Activated naive CD4-positive, alpha-beta T cell treated with anti-CD3 and anti-CD28 coated beads, Interleukin-2, amount 10 ng/mL, durations not matched to agents 7 days and 5 days (primary cell): ENCODE measurements around the gene MMAB.

Experiments
- CTCF ChIA-PET: fragments of 350-600 bp; sonication (Branson Sonifier 250); formaldehyde crosslinking; loops from one replicate; lab custom pipeline; 2021; ENCODE audit warnings: antibody characterized with exemption; lab: Charles Lee
- DNase-seq: peaks from one replicate; pipeline ENCODE4 v3.0.0-alpha.2; 2020
- H3K27ac Mint-ChIP-seq: one replicate; pipeline ENCODE4 v1.8.0; 2021; ENCODE audit warnings: mild to moderate bottlenecking, moderate library complexity, mixed read lengths
- H3K27me3 Mint-ChIP-seq: one replicate; pipeline ENCODE4 v1.8.0; 2021; ENCODE audit warnings: mild to moderate bottlenecking, mixed read lengths
- H3K36me3 Mint-ChIP-seq: one replicate; pipeline ENCODE4 v1.8.0; 2021; ENCODE audit warnings: mixed read lengths
- H3K4me1 Mint-ChIP-seq: one replicate; pipeline ENCODE4 v1.8.0; 2021; ENCODE audit warnings: mixed read lengths
- H3K4me3 Mint-ChIP-seq: one replicate; pipeline ENCODE4 v1.8.0; 2021; ENCODE audit warnings: mild to moderate bottlenecking, moderate library complexity, mixed read lengths
- H3K9me3 Mint-ChIP-seq: one replicate; pipeline ENCODE4 v1.8.0; 2021; ENCODE audit warnings: mixed read lengths

MMAB gene

DNA sequence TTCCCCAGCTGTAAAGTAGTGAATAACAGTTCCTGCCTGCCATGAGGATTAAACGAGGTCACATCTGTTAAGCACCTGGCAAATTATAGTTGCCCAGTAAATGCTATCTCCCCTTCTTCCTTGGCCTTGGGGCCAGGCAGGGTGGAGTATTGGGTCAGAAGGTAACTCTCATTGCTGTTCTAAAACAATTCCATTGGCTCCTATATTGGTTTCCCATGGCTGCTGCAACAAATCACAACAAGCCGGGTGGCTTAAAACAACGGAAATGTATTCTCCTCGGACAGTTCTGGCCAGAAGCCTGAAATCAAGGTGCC, 31.9 kb downstream of the MMAB start:
- no peak overlapping the region for H3K27ac Mint-ChIP-seq
- no peaks in the 10 kb centered on the region for H3K9me3 Mint-ChIP-seq
- no peak for DNase-seq
- CTCF ChIA-PET, result no interaction called here
- H3K4me1 Mint-ChIP-seq, result peaks cover 16% of the 10 kb centered on the region
- H3K4me3 Mint-ChIP-seq, result no peak overlapping the region
- no peaks in the 10 kb centered on the region for H3K36me3 Mint-ChIP-seq
- H3K27me3 Mint-ChIP-seq, result peaks cover 13% of the 10 kb centered on the region

DNA sequence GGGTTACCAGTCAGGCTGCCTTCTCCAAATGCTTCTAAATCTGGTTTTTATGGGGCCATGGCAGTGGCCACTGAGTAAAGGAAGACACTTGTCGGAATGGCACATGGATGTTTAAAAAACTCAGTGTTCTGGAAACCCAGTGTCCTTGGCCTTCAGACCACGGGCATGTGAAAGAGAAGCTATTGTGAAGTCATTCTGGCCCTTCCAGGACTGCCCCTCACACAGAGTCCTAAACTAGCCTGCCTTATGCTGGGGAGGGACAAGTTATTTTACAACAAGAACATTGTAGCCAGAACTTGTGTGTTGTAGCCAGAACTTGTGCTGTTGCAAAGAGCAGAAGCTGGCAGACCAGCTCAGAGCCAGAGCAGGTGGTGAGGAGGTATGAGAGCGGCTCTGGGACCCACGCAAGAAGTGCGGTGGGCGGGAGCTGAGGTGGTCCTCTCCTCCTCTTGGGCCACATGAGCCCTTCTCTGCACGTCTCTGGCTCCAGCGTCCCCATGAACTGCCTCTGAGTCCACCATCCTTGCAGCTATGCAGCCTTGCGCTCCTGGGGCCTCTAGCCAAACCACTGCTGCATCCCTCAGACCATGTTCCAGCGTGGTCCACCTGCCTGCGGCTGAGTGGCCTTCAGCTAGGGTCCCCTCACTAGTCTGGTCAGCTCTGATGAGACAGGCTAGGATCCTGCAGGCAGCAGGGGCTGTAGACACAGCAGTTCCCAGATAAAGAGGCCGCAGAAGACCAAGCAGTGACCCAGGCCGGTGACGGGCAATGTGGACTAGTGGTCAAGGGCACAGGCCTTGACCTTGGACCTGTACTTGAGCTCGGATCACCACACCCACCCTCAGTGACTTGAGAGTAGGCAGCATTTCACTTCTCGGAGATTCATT, 32.5 kb downstream of the MMAB start:
- Mint-ChIP-seq H3K4me1 (peaks cover 14% of the 10 kb centered on the region), H3K36me3 (no peaks in the 10 kb centered on the region), H3K27ac (no peak overlapping the region), H3K9me3 (no peaks in the 10 kb centered on the region), H3K4me3 (no peak overlapping the region), H3K27me3 (peaks cover 7% of the 10 kb centered on the region)
- no peak for DNase-seq
- CTCF ChIA-PET, result no interaction called here

- no peaks in the 10 kb centered on the region for H3K27me3 Mint-ChIP-seq
- H3K4me1 Mint-ChIP-seq, result peaks cover 2% of the 10 kb centered on the region
- no peaks in the 10 kb centered on the region for H3K36me3 Mint-ChIP-seq
- no peaks in the 10 kb centered on the region for H3K9me3 Mint-ChIP-seq
- no peak for DNase-seq
- H3K4me3 Mint-ChIP-seq, result no peak overlapping the region
- H3K27ac Mint-ChIP-seq, result no peak overlapping the region
- CTCF ChIA-PET, result interaction anchor here (1.2 to 3.8 kb wide), 2 partner anchors 10 to 21 kb away, joined by 3 to 13 read pairs; no protein-coding TSS in a partner anchor
These were observed 33.8 kb downstream of the MMAB start for GRCh38 chr12:109539508-109539907.

DNA sequence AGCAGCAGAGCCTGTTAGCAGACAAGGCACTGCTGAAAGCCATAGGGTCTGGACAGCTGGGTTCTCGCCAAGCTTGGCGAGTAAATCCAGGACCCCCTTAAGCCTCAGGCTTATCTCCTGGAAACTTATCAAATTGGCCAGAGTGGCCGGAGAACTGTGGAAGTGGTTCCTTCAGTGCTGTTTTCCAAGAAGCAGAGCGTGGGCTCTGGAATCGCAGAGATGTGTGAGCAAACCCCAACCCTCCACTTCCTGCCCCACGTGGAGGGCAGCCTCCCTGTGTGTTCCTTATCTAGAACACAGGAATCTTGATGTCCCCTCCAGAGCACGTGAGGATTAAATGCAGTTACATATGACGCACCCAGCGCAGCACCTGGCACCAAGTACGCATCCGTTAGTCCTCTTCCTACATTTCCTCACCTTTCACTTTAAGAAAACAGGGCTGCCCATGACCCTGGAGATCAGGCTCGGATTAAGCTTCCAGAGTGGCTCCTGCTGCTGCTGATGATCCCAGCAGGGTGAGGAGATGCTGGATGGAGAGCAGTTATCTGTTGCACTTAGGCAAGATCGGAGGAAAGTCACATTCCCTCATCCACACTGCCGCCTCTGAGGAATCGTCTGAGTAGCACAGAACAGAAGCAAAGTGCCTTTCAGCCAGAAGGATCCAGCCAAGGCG, 35.0 kb downstream of the MMAB start:
- Mint-ChIP-seq H3K36me3 (no peaks in the 10 kb centered on the region), H3K27ac (no peak overlapping the region), H3K4me1 (no peaks in the 10 kb centered on the region), H3K4me3 (no peak overlapping the region), H3K27me3 (no peaks in the 10 kb centered on the region), H3K9me3 (no peaks in the 10 kb centered on the region)
- CTCF ChIA-PET, result interaction anchor here (2.6 to 3.8 kb wide), 2 partner anchors 14 to 20 kb away, joined by 6 to 13 read pairs; no protein-coding TSS in a partner anchor
- DNase-seq, result no peak

- Mint-ChIP-seq H3K27ac (no peak overlapping the region), H3K27me3 (no peaks in the 10 kb centered on the region), H3K4me1 (no peaks in the 10 kb centered on the region), H3K9me3 (no peaks in the 10 kb centered on the region), H3K36me3 (peaks cover 2% of the 10 kb centered on the region), H3K4me3 (no peak overlapping the region)
- CTCF ChIA-PET, result interaction anchor here (2.6 to 3.8 kb wide), 2 partner anchors 13 to 19 kb away, joined by 6 to 13 read pairs; no protein-coding TSS in a partner anchor
- no peak for DNase-seq
These were observed 36.2 kb downstream of the MMAB start for GRCh38 chr12:109537136-109537535.

- no peaks in the 10 kb centered on the region for H3K27me3 Mint-ChIP-seq
- no peak for DNase-seq
- no peak overlapping the region for H3K27ac Mint-ChIP-seq
- no peaks in the 10 kb centered on the region for H3K9me3 Mint-ChIP-seq
- H3K4me1 Mint-ChIP-seq, result no peaks in the 10 kb centered on the region
- H3K36me3 Mint-ChIP-seq, result peaks cover 3% of the 10 kb centered on the region
- CTCF ChIA-PET, result interaction anchor here (2.6 to 3.8 kb wide), 2 partner anchors 11 to 17 kb away, joined by 6 to 13 read pairs; no protein-coding TSS in a partner anchor
- no peak overlapping the region for H3K4me3 Mint-ChIP-seq
These were observed 37.4 kb downstream of the MMAB start for GRCh38 chr12:109535863-109536250.

- Mint-ChIP-seq H3K4me3 (no peak overlapping the region), H3K27ac (no peak overlapping the region), H3K4me1 (no peaks in the 10 kb centered on the region), H3K9me3 (no peaks in the 10 kb centered on the region), H3K27me3 (no peaks in the 10 kb centered on the region), H3K36me3 (peaks cover 4% of the 10 kb centered on the region)
- CTCF ChIA-PET, result interaction anchor here (0.6 kb wide), 1 partner anchor 306 kb away, joined by 3 read pairs; no protein-coding TSS in a partner anchor
- DNase-seq, result no peak
These were observed 38.0 kb downstream of the MMAB start for GRCh38 chr12:109535231-109535862.

GRCh38 chr12:109534456-109534855, 38.8 kb downstream of the MMAB start:
- Mint-ChIP-seq H3K4me3 (no peak overlapping the region), H3K4me1 (no peaks in the 10 kb centered on the region), H3K27ac (no peak overlapping the region), H3K36me3 (peaks cover 5% of the 10 kb centered on the region), H3K9me3 (no peaks in the 10 kb centered on the region), H3K27me3 (no peaks in the 10 kb centered on the region)
- no peak for DNase-seq
- CTCF ChIA-PET, result no interaction called here

DNA sequence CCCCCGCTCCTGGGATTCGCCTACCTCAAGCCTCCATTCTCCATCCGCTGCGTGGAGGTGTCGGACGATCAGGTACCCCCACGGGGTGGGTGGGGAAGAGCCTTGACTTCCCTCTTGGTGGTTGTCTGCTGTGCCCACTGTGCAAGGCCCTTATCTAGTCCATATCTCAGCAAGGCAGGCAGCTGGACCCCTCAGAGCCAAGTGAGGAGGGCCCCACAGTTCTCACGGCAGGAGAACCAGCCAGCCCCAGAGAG, 39.9 kb downstream of the MMAB start:
- DNase-seq, result no peak
- CTCF ChIA-PET, result no interaction called here
- no peaks in the 10 kb centered on the region for H3K9me3 Mint-ChIP-seq
- no peaks in the 10 kb centered on the region for H3K27me3 Mint-ChIP-seq
- H3K27ac Mint-ChIP-seq, result no peak overlapping the region
- no peaks in the 10 kb centered on the region for H3K4me1 Mint-ChIP-seq
- no peak overlapping the region for H3K4me3 Mint-ChIP-seq
- peaks cover 5% of the 10 kb centered on the region for H3K36me3 Mint-ChIP-seq

DNA sequence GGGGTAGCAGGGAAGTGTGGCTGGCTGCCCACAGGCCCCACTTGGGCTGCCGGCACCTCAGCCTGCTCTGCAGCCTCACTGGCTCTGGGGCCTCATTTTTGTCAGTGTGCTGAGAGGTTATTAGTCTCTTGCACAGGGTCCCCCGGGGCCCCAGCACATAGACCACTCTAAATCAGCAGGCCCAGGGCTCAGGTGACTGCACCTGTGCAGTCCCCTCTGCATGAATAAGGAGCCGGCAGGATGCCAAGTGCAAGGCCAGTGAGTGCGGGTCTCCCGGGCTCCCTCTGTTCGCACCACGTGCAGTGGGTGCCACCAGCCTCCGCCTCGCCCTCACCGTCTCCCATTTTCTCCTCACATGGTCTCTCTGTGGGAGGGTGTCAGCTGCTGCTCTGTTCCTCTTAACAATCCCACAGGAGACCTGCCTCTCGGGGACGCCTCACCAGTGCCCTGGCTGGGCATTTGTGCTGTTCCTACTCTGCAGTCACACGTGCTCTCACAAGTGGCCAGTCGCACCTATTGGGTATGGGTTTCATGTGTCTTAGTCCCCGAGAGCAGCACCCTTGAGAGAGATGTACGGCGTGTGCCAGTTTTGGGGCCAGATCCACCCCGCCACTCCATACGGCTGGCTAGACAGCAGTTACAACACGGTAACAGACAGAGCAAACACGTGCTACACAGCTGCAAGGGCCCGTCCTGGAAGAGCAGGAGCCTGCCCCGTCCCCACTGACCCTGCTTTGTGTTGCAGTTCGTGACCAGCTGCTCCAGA, 40.4 kb downstream of the MMAB start:
- no peaks in the 10 kb centered on the region for H3K27me3 Mint-ChIP-seq
- no peak overlapping the region for H3K27ac Mint-ChIP-seq
- no peak for DNase-seq
- peaks cover 5% of the 10 kb centered on the region for H3K36me3 Mint-ChIP-seq
- no peak overlapping the region for H3K4me3 Mint-ChIP-seq
- CTCF ChIA-PET, result no interaction called here
- H3K9me3 Mint-ChIP-seq, result no peaks in the 10 kb centered on the region
- H3K4me1 Mint-ChIP-seq, result no peaks in the 10 kb centered on the region

DNA sequence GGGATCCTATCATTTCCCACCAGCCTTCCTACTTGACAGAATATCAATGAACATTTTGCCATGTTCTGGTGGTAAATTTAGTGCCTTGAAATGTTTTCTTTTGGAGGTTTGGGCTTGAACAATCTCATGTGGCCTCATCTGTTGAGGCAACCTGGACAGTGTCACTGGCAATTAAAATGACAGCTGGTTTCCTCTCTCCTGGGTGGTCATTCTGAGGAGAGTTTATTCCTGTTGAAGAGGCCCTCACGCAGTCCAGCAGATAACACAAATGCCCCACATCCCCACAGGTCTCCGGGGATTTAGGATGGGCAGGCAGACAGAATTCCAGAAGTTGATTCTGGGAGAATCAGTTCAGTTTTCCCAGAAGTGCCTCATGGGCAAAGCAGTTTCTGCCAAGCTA, 41.9 kb downstream of the MMAB start:
- no peaks in the 10 kb centered on the region for H3K4me1 Mint-ChIP-seq
- peaks cover 5% of the 10 kb centered on the region for H3K36me3 Mint-ChIP-seq
- DNase-seq, result no peak
- H3K27ac Mint-ChIP-seq, result no peak overlapping the region
- CTCF ChIA-PET, result no interaction called here
- H3K27me3 Mint-ChIP-seq, result no peaks in the 10 kb centered on the region
- H3K4me3 Mint-ChIP-seq, result no peak overlapping the region
- H3K9me3 Mint-ChIP-seq, result no peaks in the 10 kb centered on the region

GRCh38 chr12:109529691-109530640, 43.3 kb downstream of the MMAB start:
- H3K4me3 Mint-ChIP-seq, result no peak overlapping the region
- H3K4me1 Mint-ChIP-seq, result no peaks in the 10 kb centered on the region
- CTCF ChIA-PET, result interaction anchor here (0.8 to 1.2 kb wide), 3 partner anchors 9 to 275 kb away, joined by 3 to 4 read pairs (median 3); no protein-coding TSS in a partner anchor
- H3K27me3 Mint-ChIP-seq, result no peaks in the 10 kb centered on the region
- no peaks in the 10 kb centered on the region for H3K9me3 Mint-ChIP-seq
- H3K36me3 Mint-ChIP-seq, result peaks cover 9% of the 10 kb centered on the region
- no peak overlapping the region for H3K27ac Mint-ChIP-seq
- no peak for DNase-seq

DNA sequence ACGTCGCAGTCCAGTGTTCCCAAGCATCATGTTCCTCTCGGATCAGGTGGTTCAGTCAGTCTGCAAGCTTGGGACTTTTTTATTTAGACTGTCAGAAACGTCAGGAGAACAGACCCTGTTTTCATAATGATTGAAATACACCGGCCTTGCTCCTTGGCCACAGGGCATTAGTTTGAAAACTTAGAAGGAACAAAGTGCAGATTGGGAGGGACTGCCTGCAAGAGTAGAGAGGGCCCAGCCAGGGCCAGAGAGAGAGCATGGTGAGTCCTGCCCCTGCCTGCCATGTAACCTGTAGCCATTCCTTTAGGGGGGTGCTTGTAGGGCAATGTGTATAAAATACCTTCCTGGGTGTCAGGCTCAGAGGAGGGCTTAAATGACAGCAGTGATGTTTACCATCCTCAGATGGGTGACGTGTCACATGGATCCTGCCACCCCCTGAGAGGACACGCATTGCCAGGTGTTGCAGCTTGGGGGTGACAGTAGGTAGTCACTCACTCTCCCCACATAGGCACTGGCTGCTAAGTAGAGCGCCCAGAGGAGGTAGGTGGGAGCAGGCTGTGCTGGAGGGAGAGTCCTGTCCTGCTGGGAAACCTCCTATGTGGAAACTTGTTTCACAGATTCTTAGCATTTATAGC, 45.7 kb downstream of the MMAB start:
- Mint-ChIP-seq H3K27me3 (no peaks in the 10 kb centered on the region), H3K9me3 (no peaks in the 10 kb centered on the region), H3K4me3 (no peak overlapping the region), H3K27ac (no peak overlapping the region), H3K4me1 (no peaks in the 10 kb centered on the region), H3K36me3 (peaks cover 16% of the 10 kb centered on the region)
- DNase-seq, result no peak
- CTCF ChIA-PET, result no interaction called here
